ENCODE data around the gene CCP110. TPM values are rescaled to one million over a fixed set of nuclear protein-coding genes. Genes with fewer than 3 reads are reported as not detected.
A peak's percentile ranks its signal among the peaks of the same experiment; 100 is the strongest.

CCP110 gene
- total and polyA plus RNA-seq, 2 experiments from 2014 or later = 10.7 to 20.9 TPM

DNA sequence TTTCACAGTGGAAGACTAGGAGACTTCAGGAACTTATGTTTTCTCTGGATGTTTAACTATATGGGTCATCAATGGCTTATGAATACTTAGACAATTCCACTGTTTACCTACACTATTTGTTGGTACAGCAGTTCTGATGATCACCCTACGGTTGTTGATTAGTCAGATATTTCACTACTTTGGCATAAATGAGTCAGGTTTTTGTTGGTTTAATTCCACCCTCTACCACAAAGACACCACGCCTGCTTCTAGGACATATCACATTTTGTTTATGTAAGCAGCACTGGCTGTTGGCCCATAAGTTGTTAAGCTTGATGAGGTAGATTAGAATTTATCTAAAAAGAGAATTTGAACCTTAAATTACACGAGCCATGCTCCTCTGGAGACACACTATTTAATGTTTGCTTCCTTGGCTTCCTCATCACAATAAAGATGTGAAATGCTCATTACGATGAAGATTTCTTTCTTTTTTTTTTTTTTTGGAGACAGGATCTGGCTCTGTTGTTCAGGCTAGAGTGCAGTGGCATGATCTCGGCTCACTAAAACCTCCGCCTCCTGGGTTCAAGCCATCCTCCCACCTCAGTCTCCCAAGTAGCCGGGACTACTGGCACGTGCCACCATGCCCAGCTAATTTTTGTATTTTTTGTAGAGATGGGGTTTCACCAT is 6.2 kb upstream of the CCP110 start (continued):
- TF ChIP-seq, protein P1, sequence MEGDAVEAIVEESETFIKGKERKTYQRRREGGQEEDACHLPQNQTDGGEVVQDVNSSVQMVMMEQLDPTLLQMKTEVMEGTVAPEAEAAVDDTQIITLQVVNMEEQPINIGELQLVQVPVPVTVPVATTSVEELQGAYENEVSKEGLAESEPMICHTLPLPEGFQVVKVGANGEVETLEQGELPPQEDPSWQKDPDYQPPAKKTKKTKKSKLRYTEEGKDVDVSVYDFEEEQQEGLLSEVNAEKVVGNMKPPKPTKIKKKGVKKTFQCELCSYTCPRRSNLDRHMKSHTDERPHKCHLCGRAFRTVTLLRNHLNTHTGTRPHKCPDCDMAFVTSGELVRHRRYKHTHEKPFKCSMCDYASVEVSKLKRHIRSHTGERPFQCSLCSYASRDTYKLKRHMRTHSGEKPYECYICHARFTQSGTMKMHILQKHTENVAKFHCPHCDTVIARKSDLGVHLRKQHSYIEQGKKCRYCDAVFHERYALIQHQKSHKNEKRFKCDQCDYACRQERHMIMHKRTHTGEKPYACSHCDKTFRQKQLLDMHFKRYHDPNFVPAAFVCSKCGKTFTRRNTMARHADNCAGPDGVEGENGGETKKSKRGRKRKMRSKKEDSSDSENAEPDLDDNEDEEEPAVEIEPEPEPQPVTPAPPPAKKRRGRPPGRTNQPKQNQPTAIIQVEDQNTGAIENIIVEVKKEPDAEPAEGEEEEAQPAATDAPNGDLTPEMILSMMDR (conservative IDR thresholded peaks at IDR 0.05; ENCODE audit: low read depth in 2 of 2) = no peak
- TF ChIP-seq EZH2 (IDR thresholded peaks at IDR 0.05; ENCODE audit: low read depth, unreplicated experiment) = no peak
- TF ChIP-seq POLR2AphosphoS5 (IDR thresholded peaks at IDR 0.05; ENCODE audit: low read depth) = no peak
- TF ChIP-seq CREB1 (CRISPR knock-in tag; IDR thresholded peaks at IDR 0.05; ENCODE audit: low read depth) = no peak

DNA sequence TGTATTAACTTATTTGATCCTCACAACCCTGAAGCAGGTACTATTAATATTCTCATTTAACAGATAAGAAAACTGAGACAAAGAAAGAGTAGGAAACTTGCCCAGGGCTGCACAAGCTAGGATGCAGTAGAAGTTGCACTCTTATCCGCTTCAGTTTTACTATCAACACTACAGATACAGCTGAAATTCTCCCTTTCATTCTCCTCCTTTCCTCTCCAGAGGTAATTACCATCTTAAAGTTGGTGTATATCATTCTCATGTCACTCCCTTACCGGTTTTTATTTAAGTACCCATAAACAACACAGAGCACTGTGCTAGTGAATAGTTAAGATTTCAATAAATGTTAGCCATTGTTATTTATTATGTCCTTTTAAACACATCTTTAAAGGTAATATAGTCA is 5.4 kb upstream of the CCP110 start:
- Mint-ChIP-seq H3K4me1 (peaks cover 22% of the 10 kb centered on the region), H3K4me3 (no peak overlapping the region), H3K27ac (no peak overlapping the region)

DNA sequence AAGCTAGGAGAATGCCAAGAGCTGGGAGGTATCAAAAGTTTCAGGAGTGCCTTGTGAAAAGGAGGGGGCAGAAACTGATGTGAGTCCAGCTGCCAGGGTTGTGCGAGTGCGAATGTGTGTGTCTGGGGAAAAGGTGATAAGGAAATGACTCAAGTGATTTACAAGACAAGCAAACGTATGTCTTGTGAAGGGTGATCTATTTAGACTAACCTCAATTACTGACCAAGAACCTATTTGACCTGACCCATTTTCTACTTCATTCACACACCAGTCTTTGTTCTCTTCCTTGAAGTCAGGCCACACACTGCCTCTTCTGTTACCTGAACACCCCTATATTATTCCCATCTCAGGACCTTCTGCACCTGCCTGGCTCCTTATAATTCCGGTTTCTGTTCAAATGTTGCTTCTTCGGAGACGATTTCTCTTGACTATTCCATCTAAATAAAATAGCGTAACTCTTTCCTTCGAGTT is 2.8 kb upstream of the CCP110 start:
- Histone ChIP-seq H2AFZ (no peak overlapping the region), H3K27ac (ENCODE audit: low read depth) (peak overlapping the region; percentile 33; the same call in 1 of the 2 replicates)
- ATAC-seq = no peak
- TF ChIP-seq EZH2 (IDR thresholded peaks at IDR 0.05; ENCODE audit: low read depth, unreplicated experiment) (no peak), ETS1 (IDR thresholded peaks at IDR 0.05) (no peak), STAT1 (IDR thresholded peaks at IDR 0.05; ENCODE audit: unreplicated experiment) (no peak), POLR2AphosphoS5 (IDR thresholded peaks at IDR 0.05; ENCODE audit: low read depth) (no peak), CREB1 (CRISPR knock-in tag; IDR thresholded peaks at IDR 0.05; ENCODE audit: low read depth) (no peak), ZNF114 (CRISPR knock-in tag; IDR thresholded peaks at IDR 0.05) (no peak), ZNF331 (CRISPR knock-in tag; IDR thresholded peaks at IDR 0.05; ENCODE audit: low read depth) (no peak), NANOG (IDR thresholded peaks at IDR 0.05; ENCODE audit: borderline replicate concordance) (no peak)
- TF ChIP-seq, protein P2, sequence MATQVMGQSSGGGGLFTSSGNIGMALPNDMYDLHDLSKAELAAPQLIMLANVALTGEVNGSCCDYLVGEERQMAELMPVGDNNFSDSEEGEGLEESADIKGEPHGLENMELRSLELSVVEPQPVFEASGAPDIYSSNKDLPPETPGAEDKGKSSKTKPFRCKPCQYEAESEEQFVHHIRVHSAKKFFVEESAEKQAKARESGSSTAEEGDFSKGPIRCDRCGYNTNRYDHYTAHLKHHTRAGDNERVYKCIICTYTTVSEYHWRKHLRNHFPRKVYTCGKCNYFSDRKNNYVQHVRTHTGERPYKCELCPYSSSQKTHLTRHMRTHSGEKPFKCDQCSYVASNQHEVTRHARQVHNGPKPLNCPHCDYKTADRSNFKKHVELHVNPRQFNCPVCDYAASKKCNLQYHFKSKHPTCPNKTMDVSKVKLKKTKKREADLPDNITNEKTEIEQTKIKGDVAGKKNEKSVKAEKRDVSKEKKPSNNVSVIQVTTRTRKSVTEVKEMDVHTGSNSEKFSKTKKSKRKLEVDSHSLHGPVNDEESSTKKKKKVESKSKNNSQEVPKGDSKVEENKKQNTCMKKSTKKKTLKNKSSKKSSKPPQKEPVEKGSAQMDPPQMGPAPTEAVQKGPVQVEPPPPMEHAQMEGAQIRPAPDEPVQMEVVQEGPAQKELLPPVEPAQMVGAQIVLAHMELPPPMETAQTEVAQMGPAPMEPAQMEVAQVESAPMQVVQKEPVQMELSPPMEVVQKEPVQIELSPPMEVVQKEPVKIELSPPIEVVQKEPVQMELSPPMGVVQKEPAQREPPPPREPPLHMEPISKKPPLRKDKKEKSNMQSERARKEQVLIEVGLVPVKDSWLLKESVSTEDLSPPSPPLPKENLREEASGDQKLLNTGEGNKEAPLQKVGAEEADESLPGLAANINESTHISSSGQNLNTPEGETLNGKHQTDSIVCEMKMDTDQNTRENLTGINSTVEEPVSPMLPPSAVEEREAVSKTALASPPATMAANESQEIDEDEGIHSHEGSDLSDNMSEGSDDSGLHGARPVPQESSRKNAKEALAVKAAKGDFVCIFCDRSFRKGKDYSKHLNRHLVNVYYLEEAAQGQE (IDR thresholded peaks at IDR 0.05; ENCODE audit: unreplicated experiment) = no peak
- TF ChIP-seq, protein P1 (conservative IDR thresholded peaks at IDR 0.05; ENCODE audit: low read depth in 2 of 2) = no peak

More for the DNA sequence above, 5.4 kb upstream of the CCP110 start:
- no peak overlapping the region for H3K4me2 ChIP-seq
- Mint-ChIP-seq H3K27me3 (ENCODE audit: insufficient read depth, low read depth, poor library complexity) (no peaks in the 10 kb centered on the region), H3K9me3 (no peaks in the 10 kb centered on the region), H3K36me3 (ENCODE audit: low read depth) (peaks cover 35% of the 10 kb centered on the region)
- H3K27ac ChIP-seq (ENCODE audit: low read depth) = no peak overlapping the region
- H3K36me3 ChIP-seq (ENCODE audit: insufficient read depth) = peaks cover 21% of the 10 kb centered on the region
- DNase-seq (ENCODE audit: low spot score) (no peak), ATAC-seq (no peak)
- TF ChIP-seq JUNB (IDR thresholded peaks at IDR 0.05; ENCODE audit: unreplicated experiment) (no peak), ZNF114 (CRISPR knock-in tag; IDR thresholded peaks at IDR 0.05) (no peak), EZH2 (IDR thresholded peaks at IDR 0.05; ENCODE audit: low read depth, unreplicated experiment) (no peak), ZNF331 (CRISPR knock-in tag; IDR thresholded peaks at IDR 0.05; ENCODE audit: low read depth) (no peak), NANOG (IDR thresholded peaks at IDR 0.05; ENCODE audit: borderline replicate concordance) (no peak), POLR2AphosphoS5 (IDR thresholded peaks at IDR 0.05; ENCODE audit: low read depth) (no peak), EZH2phosphoT487 (IDR thresholded peaks at IDR 0.05; ENCODE audit: unreplicated experiment) (no peak)
- no peaks in the 10 kb centered on the region for H3F3A ChIP-seq (replicated peaks; ENCODE audit: low read depth)
- H3K27me3 ChIP-seq (ENCODE audit: insufficient read depth) = no peaks in the 10 kb centered on the region
- no peaks in the 10 kb centered on the region for H3K9me2 ChIP-seq (ENCODE audit: insufficient read depth)
- H2AFZ ChIP-seq = no peak overlapping the region
- H3K4me3 ChIP-seq = no peak overlapping the region
- peaks cover 20% of the 10 kb centered on the region for H4K20me1 ChIP-seq (replicated peaks; ENCODE audit: insufficient read depth)
- peaks cover 21% of the 10 kb centered on the region for H3K4me1 ChIP-seq (ENCODE audit: insufficient read depth)
- H3K79me2 ChIP-seq (replicated peaks; ENCODE audit: insufficient read depth) = peaks cover 57% of the 10 kb centered on the region

More for the DNA sequence above, 2.8 kb upstream of the CCP110 start:
- Histone ChIP-seq H3K4me1 (ENCODE audit: insufficient read depth) (peaks cover 30% of the 10 kb centered on the region), H4K20me1 (replicated peaks; ENCODE audit: insufficient read depth) (peaks cover 18% of the 10 kb centered on the region), H3K4me2 (peak overlapping the region; percentile 94), H3F3A (replicated peaks; ENCODE audit: low read depth) (no peaks in the 10 kb centered on the region), H3K36me3 (ENCODE audit: insufficient read depth) (peaks cover 10% of the 10 kb centered on the region; the same call in 1 of the 2 replicates), H3K27me3 (ENCODE audit: insufficient read depth) (no peaks in the 10 kb centered on the region), H3K9me2 (ENCODE audit: insufficient read depth) (no peaks in the 10 kb centered on the region), H3K79me2 (replicated peaks; ENCODE audit: insufficient read depth) (peaks cover 54% of the 10 kb centered on the region), H3K4me3 (peak overlapping the region; percentile 91)
- Mint-ChIP-seq H3K4me1 (peaks cover 31% of the 10 kb centered on the region), H3K36me3 (ENCODE audit: low read depth) (peaks cover 14% of the 10 kb centered on the region), H3K27ac (peak overlapping the region; percentile 85; the same call in 1 of the 2 replicates), H3K4me3 (peak overlapping the region; percentile 94), H3K9me3 (no peaks in the 10 kb centered on the region), H3K27me3 (ENCODE audit: insufficient read depth, low read depth, poor library complexity) (peaks cover 3% of the 10 kb centered on the region)
- DNase-seq (ENCODE audit: low spot score) = no peak

Data from GM23338 (cell line).